Activated T-helper 2 cell treated with anti-CD3 and anti-CD28 coated beads, Interferon-gamma antibody, Interleukin-2, Interleukin-4, amounts not matched to agents 10 μg/mL and 5 μg/mL and 100 μg/mL, durations not matched to agents 14 hours and 24 hours and 36 hours (primary cell): ENCODE measurements around the gene CENPA. TPM values are rescaled to one million over a fixed set of nuclear protein-coding genes. Genes with fewer than 3 reads are reported as not detected.
"Not testable (repeated sequence)": the region's sequence is repeated elsewhere in the genome, so short reads cannot be mapped to it uniquely, and the experiment has no call there.

Experiments used
- DNase-seq: peaks from one replicate; pipeline ENCODE4 v3.0.0; 2021; ENCODE audit warnings: low spot score
- H3K27ac Mint-ChIP-seq: one replicate; pipeline ENCODE4 v1.8.0; 2021; ENCODE audit warnings: mixed read lengths
- H3K27me3 Mint-ChIP-seq: one replicate; pipeline ENCODE4 v1.8.0; 2021; ENCODE audit warnings: low read depth, mixed read lengths
- H3K36me3 Mint-ChIP-seq: one replicate; pipeline ENCODE4 v1.8.0; 2021; ENCODE audit warnings: low read depth, mixed read lengths
- H3K4me1 Mint-ChIP-seq: one replicate; pipeline ENCODE4 v1.8.0; 2021; ENCODE audit warnings: low read depth, mixed read lengths
- H3K4me3 Mint-ChIP-seq: one replicate; pipeline ENCODE4 v1.8.0; 2021; ENCODE audit warnings: low read depth, mild to moderate bottlenecking, moderate library complexity, mixed read lengths
- H3K9me3 Mint-ChIP-seq: one replicate; pipeline ENCODE4 v1.8.0; 2021; ENCODE audit warnings: mixed read lengths
- intact Hi-C: fragments of 100-400 bp; cut with micrococcal nuclease; formaldehyde crosslinking; loops from one replicate; pipeline ENCODE4 v1.15.1; 2023
- total RNA-seq: library from RNA; stranded (reverse); gene quantifications from 2 replicates; pipeline ENCODE4 v1.2.3, GENCODE V29; 2022

CENPA gene
- total RNA-seq, 1 donor from 2014 or later: 27.3 TPM

GRCh38 chr2:26750467-26750866 lies 35.4 kb upstream of the CENPA start:
- H3K27me3 Mint-ChIP-seq, H3K4me1 Mint-ChIP-seq, H3K9me3 Mint-ChIP-seq, H3K4me3 Mint-ChIP-seq, DNase-seq, H3K36me3 Mint-ChIP-seq, H3K27ac Mint-ChIP-seq, intact Hi-C loops: not testable (repeated sequence)

DNA sequence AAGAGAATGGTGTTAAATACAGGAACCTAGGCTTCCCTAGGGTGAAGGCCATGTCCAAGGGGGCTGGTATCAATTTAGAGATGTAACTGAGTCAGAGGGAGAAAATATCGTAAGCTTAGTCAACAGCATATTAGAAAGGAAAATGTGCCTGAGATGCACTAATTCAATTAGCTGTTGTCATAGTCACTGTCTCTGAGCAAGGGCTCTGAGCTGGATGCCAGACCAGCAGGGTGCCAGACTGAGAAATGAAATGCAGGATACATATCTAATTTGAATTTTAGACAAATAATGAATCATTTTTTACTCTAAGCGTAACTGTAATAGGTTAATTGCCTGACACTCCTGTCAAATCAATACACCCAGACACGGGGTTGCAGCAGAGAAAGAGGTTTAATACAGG lies 33.2 kb upstream of the CENPA start:
- intact Hi-C loops: no loop called here
- no peaks in the 10 kb centered on the region for H3K9me3 Mint-ChIP-seq
- H3K27ac Mint-ChIP-seq: no peak overlapping the region

DNA sequence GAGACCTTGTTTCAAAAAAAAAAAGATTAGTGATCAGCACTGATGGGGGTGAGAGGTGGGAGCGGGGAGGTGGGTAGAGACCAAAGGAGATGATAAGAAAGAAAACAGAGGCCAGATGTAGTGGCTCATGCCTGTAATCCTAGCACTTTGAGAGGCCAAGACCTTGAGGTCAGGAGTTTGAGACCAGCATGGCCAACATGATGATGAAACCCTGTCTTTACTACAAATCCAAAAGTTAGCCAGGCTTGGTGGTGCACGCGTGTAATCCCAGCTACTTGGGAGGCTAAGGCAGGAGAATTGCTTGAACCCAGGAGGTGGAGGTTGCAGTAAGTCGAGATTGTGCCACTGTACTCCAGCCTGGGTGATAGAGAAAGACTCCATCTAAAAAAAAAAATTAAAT lies 31.3 kb upstream of the CENPA start:
- Mint-ChIP-seq H3K27ac (no peak overlapping the region), H3K4me1 (peaks cover 12% of the 10 kb centered on the region), H3K36me3 (no peaks in the 10 kb centered on the region), H3K27me3 (no peaks in the 10 kb centered on the region), H3K9me3 (no peaks in the 10 kb centered on the region), H3K4me3 (no peak overlapping the region)
- no peak for DNase-seq
- intact Hi-C loops: no loop called here

More for the DNA sequence above, 33.2 kb upstream of the CENPA start:
- H3K27me3 Mint-ChIP-seq: peaks cover 3% of the 10 kb centered on the region
- DNase-seq: no peak
- H3K4me1 Mint-ChIP-seq: peaks cover 3% of the 10 kb centered on the region
- no peak overlapping the region for H3K4me3 Mint-ChIP-seq
- H3K36me3 Mint-ChIP-seq: no peaks in the 10 kb centered on the region

GRCh38 chr2:26754972-26755670 lies 30.7 kb upstream of the CENPA start:
- no peaks in the 10 kb centered on the region for H3K9me3 Mint-ChIP-seq
- H3K27ac Mint-ChIP-seq: no peak overlapping the region
- H3K36me3 Mint-ChIP-seq: no peaks in the 10 kb centered on the region
- no peak overlapping the region for H3K4me3 Mint-ChIP-seq
- peaks cover 12% of the 10 kb centered on the region for H3K4me1 Mint-ChIP-seq
- no peaks in the 10 kb centered on the region for H3K27me3 Mint-ChIP-seq
- intact Hi-C loops: no loop called here
- DNase-seq: no peak

DNA sequence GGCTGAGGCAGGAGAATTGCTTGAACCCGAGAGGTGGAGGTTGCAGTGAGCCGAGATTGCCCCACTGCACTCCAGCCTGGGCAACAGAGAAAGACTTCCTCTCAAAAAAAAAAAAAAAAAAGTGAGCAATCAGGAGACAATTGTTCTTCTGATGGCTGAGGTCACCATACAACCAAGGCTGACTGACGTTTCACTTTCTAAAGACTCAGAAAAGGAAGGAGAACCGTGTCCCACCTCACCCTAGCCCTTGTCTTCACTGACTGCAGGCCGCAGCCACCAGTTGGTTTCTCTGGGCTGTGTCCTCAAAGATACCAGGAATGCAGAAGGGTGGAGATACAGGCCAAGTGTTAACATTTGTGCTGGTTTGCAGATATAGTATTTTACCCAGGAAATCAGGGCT lies 29.5 kb upstream of the CENPA start:
- Mint-ChIP-seq H3K9me3 (no peaks in the 10 kb centered on the region), H3K4me3 (no peak overlapping the region), H3K4me1 (peaks cover 12% of the 10 kb centered on the region), H3K36me3 (no peaks in the 10 kb centered on the region), H3K27ac (no peak overlapping the region), H3K27me3 (no peaks in the 10 kb centered on the region)
- no peak for DNase-seq
- intact Hi-C loops: no loop called here

DNA sequence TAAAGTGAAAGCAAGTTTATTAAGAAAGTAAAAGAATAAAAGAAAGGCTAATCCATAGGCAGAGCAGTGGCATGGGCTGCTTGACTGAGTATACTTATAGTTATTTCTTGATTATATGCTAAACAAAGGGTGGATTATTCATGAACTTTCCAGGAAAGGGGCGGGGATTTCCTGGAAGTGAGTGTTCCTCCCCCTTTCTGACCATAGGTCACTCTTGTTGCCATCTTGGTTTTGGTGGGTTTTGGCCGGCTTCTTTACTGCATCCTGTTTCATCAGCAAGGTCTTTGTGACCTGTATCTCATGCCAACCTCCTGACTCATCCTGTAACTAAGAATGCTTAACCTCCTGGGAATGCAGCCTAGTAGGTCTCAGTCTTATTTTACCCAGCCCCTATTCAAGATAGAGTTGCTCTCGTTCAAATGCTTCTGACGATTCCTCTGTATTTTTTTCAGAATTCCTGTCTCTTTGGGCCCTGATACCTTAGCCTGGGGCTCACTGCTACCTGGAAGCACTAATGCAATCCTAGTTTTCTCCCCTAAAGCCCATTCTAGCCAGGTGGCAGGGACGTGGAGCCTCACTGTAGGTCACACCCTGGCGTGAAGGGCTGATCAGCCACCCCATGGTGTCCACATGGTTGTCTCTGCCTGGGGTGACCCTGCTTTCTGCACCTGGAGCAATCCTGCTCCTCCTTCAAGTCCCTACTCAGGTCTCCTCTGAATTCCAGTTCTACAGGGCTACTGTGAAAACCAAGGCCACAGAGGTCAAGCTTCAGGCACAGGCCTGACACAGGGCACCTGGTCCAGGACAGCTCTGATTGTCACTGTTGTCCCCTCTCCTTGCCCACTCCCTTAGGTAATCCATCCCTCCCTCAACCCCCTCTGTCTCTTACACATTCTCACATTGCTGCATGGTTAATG lies 27.7 kb upstream of the CENPA start:
- Mint-ChIP-seq H3K4me3 (no peak overlapping the region), H3K27me3 (peaks cover 2% of the 10 kb centered on the region), H3K4me1 (peaks cover 12% of the 10 kb centered on the region), H3K9me3 (no peaks in the 10 kb centered on the region), H3K27ac (peak overlapping the region; percentile 12), H3K36me3 (no peaks in the 10 kb centered on the region)
- DNase-seq: no peak
- intact Hi-C loops: no loop called here

DNA sequence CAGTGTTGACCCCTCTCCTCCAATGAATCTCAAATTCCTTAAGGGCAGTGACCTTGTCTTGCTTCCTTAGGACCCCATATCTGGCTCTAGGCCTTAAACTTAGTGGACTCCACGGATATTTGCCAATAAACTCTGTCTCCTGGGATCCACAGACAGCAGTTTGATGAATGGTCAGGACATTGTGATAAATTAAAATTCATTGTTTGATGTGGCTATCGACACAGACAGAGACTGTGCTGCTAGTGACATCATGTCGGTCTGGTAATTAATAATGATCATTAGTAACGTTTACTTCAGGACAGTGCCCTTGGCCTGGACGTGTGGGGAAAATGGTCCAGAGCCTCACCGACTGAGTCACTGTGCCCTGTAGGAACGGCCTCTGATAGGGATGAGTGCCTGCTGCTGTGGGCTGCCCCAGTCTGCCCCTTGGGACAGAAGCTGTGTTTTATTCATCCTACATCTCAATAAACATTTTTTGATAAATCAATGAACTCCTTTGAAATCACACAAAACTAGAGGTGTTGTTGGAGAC lies 27.0 kb upstream of the CENPA start:
- DNase-seq: no peak
- no peaks in the 10 kb centered on the region for H3K9me3 Mint-ChIP-seq
- H3K27ac Mint-ChIP-seq: no peak overlapping the region
- H3K4me3 Mint-ChIP-seq: no peak overlapping the region
- intact Hi-C loops: no loop called here
- peaks cover 14% of the 10 kb centered on the region for H3K4me1 Mint-ChIP-seq
- no peaks in the 10 kb centered on the region for H3K36me3 Mint-ChIP-seq
- H3K27me3 Mint-ChIP-seq: peaks cover 3% of the 10 kb centered on the region

DNA sequence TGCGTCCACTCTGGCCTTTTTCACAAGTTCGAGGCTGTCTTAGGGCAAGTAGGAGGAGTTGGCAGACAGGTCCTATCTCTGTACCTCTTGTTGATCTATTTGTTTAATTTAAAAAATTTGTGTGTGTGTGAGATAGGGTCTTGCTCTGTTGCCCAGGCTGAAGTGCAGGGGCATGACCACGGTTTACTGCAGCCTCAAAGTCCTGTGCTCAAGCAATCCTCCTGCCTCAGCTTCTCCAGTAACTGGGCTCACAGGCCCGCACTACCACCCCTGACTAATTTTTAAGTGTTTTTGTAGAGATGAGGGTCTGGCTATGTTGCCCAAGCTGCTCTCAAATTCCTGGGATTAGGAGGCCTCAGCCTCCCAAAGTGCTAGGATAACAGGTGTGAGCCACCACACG lies 26.0 kb upstream of the CENPA start:
- Mint-ChIP-seq H3K4me3 (no peak overlapping the region), H3K36me3 (peaks cover 3% of the 10 kb centered on the region), H3K9me3 (no peaks in the 10 kb centered on the region), H3K4me1 (peaks cover 16% of the 10 kb centered on the region), H3K27ac (no peak overlapping the region), H3K27me3 (peaks cover 3% of the 10 kb centered on the region)
- DNase-seq: no peak
- intact Hi-C loops: no loop called here

DNA sequence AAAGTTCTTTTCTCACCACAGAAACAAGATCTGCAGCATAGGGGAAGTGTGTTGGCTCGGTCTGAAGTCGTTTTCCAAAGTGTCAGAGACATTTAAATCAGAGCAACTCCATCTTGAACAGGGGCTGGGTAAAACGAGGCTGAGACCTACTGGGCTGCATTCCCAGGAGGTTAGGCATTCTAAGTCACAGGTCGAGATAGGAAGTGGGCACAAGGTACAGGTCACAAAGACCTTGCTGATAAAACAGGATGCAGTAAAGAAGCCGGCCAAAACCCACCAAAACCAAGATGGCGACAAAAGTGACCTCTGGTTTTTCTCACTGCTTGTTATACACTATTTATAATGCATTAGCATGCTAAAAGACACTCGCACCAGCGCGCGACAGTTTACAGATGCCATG lies 24.9 kb upstream of the CENPA start:
- DNase-seq, H3K36me3 Mint-ChIP-seq, H3K9me3 Mint-ChIP-seq, H3K27me3 Mint-ChIP-seq, intact Hi-C loops, H3K4me3 Mint-ChIP-seq, H3K27ac Mint-ChIP-seq: not testable (repeated sequence)
- peaks cover 26% of the 10 kb centered on the region for H3K4me1 Mint-ChIP-seq

- Mint-ChIP-seq H3K27ac (no peak overlapping the region), H3K4me3 (peak overlapping the region; percentile 90), H3K9me3 (no peaks in the 10 kb centered on the region), H3K4me1 (peaks cover 24% of the 10 kb centered on the region), H3K36me3 (peaks cover 4% of the 10 kb centered on the region), H3K27me3 (peaks cover 3% of the 10 kb centered on the region)
- intact Hi-C loops: no loop called here
- no peak for DNase-seq
Observed at GRCh38 chr2:26763019-26763418, 22.8 kb upstream of the CENPA start.

GRCh38 chr2:26764078-26764887 lies 21.6 kb upstream of the CENPA start, which contains the start of gene SLC35F6:
TSS of gene SLC35F6 (plus strand) at chr2:26764284. CDS start at chr2:26764350, 66 bp downstream.
- Mint-ChIP-seq H3K4me1 (peaks cover 23% of the 10 kb centered on the region), H3K9me3 (no peaks in the 10 kb centered on the region), H3K36me3 (peaks cover 4% of the 10 kb centered on the region), H3K4me3 (peak within 1 kb of the TSS; percentile 90), H3K27me3 (peaks cover 3% of the 10 kb centered on the region), H3K27ac (peak within 1 kb of the TSS; percentile 68)
- intact Hi-C loops: loop anchor here (1.0 kb wide), 1 partner anchor 21 kb away; no protein-coding TSS in a partner anchor
- peak; percentile 77 for DNase-seq

DNA sequence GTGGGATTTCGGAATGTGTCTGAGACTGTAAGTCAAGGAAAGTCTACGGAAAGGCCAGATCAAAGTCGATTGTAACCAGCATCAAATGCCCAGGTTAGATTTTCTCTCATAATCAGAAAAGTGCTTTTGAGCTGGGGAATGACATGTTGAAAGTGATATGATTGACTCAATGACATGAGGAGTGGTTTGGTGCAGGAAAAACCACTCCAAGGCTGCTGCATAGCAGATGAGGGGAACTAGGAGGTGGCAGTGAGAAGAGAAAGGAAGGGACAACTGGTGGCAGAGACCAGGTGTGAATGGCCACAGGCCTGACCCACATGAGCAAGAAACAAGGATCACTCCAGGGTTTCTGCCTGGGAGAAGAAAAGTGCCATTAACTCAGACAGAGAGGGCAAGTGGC lies 20.9 kb upstream of the CENPA start:
- peaks cover 3% of the 10 kb centered on the region for H3K27me3 Mint-ChIP-seq
- H3K27ac Mint-ChIP-seq: peak overlapping the region; percentile 56
- DNase-seq: no peak
- intact Hi-C loops: loop anchor here (1.0 kb wide), 1 partner anchor 20 kb away; no protein-coding TSS in a partner anchor
- peaks cover 23% of the 10 kb centered on the region for H3K4me1 Mint-ChIP-seq
- no peaks in the 10 kb centered on the region for H3K9me3 Mint-ChIP-seq
- H3K4me3 Mint-ChIP-seq: peak overlapping the region; percentile 90
- peaks cover 4% of the 10 kb centered on the region for H3K36me3 Mint-ChIP-seq
